HepG2 (cell line): ENCODE measurements around the gene ANKHD1. TPM values are rescaled to one million over a fixed set of nuclear protein-coding genes. Genes with fewer than 3 reads are reported as not detected.
A peak's percentile ranks its signal among the peaks of the same experiment; 100 is the strongest.

Experiments used
- ARNT2 ChIP-seq: sonication (generic); formaldehyde crosslinking; IDR thresholded peaks from 2 replicates; pipeline ENCODE4 v1.8.0; 2022; ENCODE audit warnings: mild to moderate bottlenecking, low read depth, missing genetic modification reagents, moderate library complexity
- ATM ChIP-seq: fragments of 450-650 bp; IDR thresholded peaks from 2 replicates; pipeline ENCODE4 v1.7.1; 2017; ENCODE audit warnings: mild to moderate bottlenecking, borderline replicate concordance
- FOXA3 ChIP-seq: IDR thresholded peaks from 2 replicates; pipeline ENCODE4 v1.6.1; 2016; ENCODE audit warnings: missing genetic modification reagents, missing compliant biosample characterization
- GABPB1 ChIP-seq: IDR thresholded peaks from 2 replicates; pipeline ENCODE4 v1.6.1; 2016; ENCODE audit warnings: mild to moderate bottlenecking, missing genetic modification reagents, moderate library complexity, missing compliant biosample characterization
- GTF3A ChIP-seq: sonication (generic); formaldehyde crosslinking; conservative IDR thresholded peaks from 2 replicates; pipeline ENCODE4 v1.4.0; 2020; ENCODE audit warnings: mild to moderate bottlenecking, missing genetic modification reagents
- JARID2 ChIP-seq: sonication (generic); formaldehyde crosslinking; IDR thresholded peaks from 2 replicates; pipeline ENCODE4 v1.8.1; 2023; ENCODE audit warnings: missing genetic modification reagents, inconsistent platforms; ENCODE audit not compliant: insufficient replicate concordance
- NFKBIZ ChIP-seq: IDR thresholded peaks from 2 replicates; pipeline ENCODE4 v1.6.1; 2018; ENCODE audit warnings: missing genetic modification reagents, missing compliant biosample characterization
- NONO ChIP-seq, 2 experiments: fragments of 450-650 bp in 1 of 2; sonication (generic) in 1 of 2; formaldehyde crosslinking in 1 of 2; IDR thresholded peaks in 1 of 2; conservative IDR thresholded peaks in 1 of 2; 2 replicates each; pipeline versions ENCODE4 v1.6.1 to v1.8.0; 2017 to 2022; ENCODE audit warnings: mild to moderate bottlenecking in 1 of 2, missing genetic modification reagents in 1 of 2, moderate library complexity in 1 of 2
- REPIN1 ChIP-seq: sonication (generic); formaldehyde crosslinking; IDR thresholded peaks from 2 replicates; pipeline ENCODE4 v1.8.0; 2022; ENCODE audit warnings: missing genetic modification reagents, low read depth, mild to moderate bottlenecking, borderline replicate concordance
- TBP ChIP-seq: sonication (generic); formaldehyde crosslinking; IDR thresholded peaks from 2 replicates; pipeline ENCODE4 v1.5.0; 2020; ENCODE audit warnings: missing genetic modification reagents
- ZFP36L2 ChIP-seq: sonication (generic); formaldehyde crosslinking; IDR thresholded peaks from 2 replicates; pipeline ENCODE4 v1.4.0; 2020; ENCODE audit warnings: missing genetic modification reagents
- ZFP90 ChIP-seq: sonication (generic); formaldehyde crosslinking; IDR thresholded peaks from 2 replicates; pipeline ENCODE4 v1.8.0; 2022; ENCODE audit warnings: missing genetic modification reagents, mild to moderate bottlenecking, inconsistent platforms, borderline replicate concordance
- ZNF383 ChIP-seq: sonication (generic); formaldehyde crosslinking; IDR thresholded peaks from 2 replicates; pipeline ENCODE4 v1.4.0; 2020; ENCODE audit warnings: missing genetic modification reagents, mild to moderate bottlenecking, borderline replicate concordance
- ZNF607 ChIP-seq: sonication (generic); formaldehyde crosslinking; IDR thresholded peaks from 2 replicates; pipeline ENCODE4 v1.5.1; 2020; ENCODE audit warnings: missing genetic modification reagents, mild to moderate bottlenecking, borderline replicate concordance
- polyA plus RNA-seq, 8 experiments: library from polyadenylated mRNA; depleted of rRNA in 3 of 8; stranded (reverse) in 7 of 8; unstranded in 1 of 8; fragments of >200 nt; fragmentation: Illumina TruSeq in 4 of 8; extraction: Trizol in 4 of 8; gene quantifications; 2 replicates each; pipeline versions ENCODE4 v1.2.1 to v1.2.3, GENCODE V29; 2011 to 2016; ENCODE audit warnings: low read depth in 4 of 8, missing spikeins in 1 of 8, mixed read lengths in 1 of 8; ENCODE audit not compliant: insufficient read depth in 1 of 8
- total RNA-seq, 5 experiments: library from RNA; depleted of rRNA; stranded (reverse); fragments of >200 nt; fragmentation: Illumina TruSeq; extraction: Trizol; gene quantifications; 2 replicates each; pipeline ENCODE4 v1.2.3, GENCODE V29; 2016; ENCODE audit warnings: low read depth in 1 of 5
- TF ChIP-seq, protein P1 (sequence below): sonication (generic); formaldehyde crosslinking; IDR thresholded peaks from 2 replicates; pipeline ENCODE4 v1.5.1; 2020; ENCODE audit warnings: mild to moderate bottlenecking, missing genetic modification reagents, borderline replicate concordance
- TF ChIP-seq, protein P2 (sequence below): IDR thresholded peaks from 2 replicates; pipeline ENCODE4 v1.6.1; 2016
- TF ChIP-seq, protein P3 (sequence below): sonication (generic); formaldehyde crosslinking; IDR thresholded peaks from 2 replicates; pipeline ENCODE4 v1.4.0; 2020; ENCODE audit warnings: missing genetic modification reagents

The ANKHD1 gene
- total and polyA plus RNA-seq, 2 of the 13 experiments (the other 11 are each of a cell fraction or from before 2014, with no cell fraction given): 69.9 to 82.0 TPM

DNA sequence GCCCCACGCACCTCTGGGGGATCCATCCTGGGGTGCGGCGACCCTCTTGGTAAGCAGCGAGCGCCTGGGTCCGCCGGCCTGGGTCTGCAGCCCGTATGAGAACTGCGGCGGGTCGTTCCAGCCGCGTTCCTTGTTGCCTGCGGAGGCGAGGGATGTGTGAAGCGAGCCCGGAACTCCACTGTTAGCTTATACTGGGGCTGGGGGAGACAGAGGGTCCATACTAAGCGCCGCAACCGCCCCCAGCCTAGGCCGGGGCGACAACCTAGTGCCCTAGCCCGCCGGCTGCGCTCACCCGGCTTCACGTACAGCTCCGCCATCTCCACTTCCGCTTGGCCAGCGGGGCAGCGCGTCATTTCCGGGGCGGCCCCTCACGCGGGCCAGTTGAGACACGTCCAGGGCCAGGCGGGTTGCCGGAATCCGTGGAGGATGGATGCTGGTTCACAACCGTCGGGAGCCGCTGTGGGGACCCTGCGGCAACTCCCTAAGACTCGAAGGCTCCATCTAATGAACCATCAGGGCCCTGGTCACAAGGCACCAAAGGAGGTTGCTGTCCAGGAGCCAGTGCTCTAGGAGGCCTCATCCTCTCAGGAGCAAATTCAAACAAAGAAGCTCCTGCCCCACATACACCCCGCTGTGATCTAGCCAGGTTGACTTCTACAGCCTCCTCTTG, 155.6 kb downstream of the ANKHD1 start, which contains the start of gene SRA1 (continued):
- TF ChIP-seq, protein P1, sequence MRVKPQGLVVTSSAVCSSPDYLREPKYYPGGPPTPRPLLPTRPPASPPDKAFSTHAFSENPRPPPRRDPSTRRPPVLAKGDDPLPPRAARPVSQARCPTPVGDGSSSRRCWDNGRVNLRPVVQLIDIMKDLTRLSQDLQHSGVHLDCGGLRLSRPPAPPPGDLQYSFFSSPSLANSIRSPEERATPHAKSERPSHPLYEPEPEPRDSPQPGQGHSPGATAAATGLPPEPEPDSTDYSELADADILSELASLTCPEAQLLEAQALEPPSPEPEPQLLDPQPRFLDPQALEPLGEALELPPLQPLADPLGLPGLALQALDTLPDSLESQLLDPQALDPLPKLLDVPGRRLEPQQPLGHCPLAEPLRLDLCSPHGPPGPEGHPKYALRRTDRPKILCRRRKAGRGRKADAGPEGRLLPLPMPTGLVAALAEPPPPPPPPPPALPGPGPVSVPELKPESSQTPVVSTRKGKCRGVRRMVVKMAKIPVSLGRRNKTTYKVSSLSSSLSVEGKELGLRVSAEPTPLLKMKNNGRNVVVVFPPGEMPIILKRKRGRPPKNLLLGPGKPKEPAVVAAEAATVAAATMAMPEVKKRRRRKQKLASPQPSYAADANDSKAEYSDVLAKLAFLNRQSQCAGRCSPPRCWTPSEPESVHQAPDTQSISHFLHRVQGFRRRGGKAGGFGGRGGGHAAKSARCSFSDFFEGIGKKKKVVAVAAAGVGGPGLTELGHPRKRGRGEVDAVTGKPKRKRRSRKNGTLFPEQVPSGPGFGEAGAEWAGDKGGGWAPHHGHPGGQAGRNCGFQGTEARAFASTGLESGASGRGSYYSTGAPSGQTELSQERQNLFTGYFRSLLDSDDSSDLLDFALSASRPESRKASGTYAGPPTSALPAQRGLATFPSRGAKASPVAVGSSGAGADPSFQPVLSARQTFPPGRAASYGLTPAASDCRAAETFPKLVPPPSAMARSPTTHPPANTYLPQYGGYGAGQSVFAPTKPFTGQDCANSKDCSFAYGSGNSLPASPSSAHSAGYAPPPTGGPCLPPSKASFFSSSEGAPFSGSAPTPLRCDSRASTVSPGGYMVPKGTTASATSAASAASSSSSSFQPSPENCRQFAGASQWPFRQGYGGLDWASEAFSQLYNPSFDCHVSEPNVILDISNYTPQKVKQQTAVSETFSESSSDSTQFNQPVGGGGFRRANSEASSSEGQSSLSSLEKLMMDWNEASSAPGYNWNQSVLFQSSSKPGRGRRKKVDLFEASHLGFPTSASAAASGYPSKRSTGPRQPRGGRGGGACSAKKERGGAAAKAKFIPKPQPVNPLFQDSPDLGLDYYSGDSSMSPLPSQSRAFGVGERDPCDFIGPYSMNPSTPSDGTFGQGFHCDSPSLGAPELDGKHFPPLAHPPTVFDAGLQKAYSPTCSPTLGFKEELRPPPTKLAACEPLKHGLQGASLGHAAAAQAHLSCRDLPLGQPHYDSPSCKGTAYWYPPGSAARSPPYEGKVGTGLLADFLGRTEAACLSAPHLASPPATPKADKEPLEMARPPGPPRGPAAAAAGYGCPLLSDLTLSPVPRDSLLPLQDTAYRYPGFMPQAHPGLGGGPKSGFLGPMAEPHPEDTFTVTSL: peak; percentile 17; the same call in 1 of the 2 replicates
- TF ChIP-seq NONO (IDR thresholded peaks at IDR 0.05) (no peak), NONO (CRISPR knock-in tag; conservative IDR thresholded peaks at IDR 0.05) (peak; percentile 83), GABPB1 (CRISPR knock-in tag) (peak; percentile 99), GTF3A (no peak), NFKBIZ (peak; percentile 64; the same call in 1 of the 2 replicates), JARID2 (CRISPR knock-in tag) (peak; percentile 87), ZNF607 (peak; percentile 91), ZFP36L2 (CRISPR knock-in tag) (no peak), ZNF383 (CRISPR knock-in tag) (no peak), ARNT2 (CRISPR knock-in tag) (peak; percentile 93), FOXA3 (CRISPR knock-in tag) (0 out of 2 replicates have a peak, but pooled peaks have one; percentile 33), ATM (no peak), TBP (CRISPR knock-in tag) (no peak), REPIN1 (peak; percentile 61), ZFP90 (CRISPR knock-in tag) (peak; percentile 65; the same call in 1 of the 2 replicates)
- TF ChIP-seq, protein P2, sequence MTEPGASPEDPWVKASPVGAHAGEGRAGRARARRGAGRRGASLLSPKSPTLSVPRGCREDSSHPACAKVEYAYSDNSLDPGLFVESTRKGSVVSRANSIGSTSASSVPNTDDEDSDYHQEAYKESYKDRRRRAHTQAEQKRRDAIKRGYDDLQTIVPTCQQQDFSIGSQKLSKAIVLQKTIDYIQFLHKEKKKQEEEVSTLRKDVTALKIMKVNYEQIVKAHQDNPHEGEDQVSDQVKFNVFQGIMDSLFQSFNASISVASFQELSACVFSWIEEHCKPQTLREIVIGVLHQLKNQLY (CRISPR knock-in tag): no peak; the same call in 1 of the 2 replicates
- TF ChIP-seq, protein P3, sequence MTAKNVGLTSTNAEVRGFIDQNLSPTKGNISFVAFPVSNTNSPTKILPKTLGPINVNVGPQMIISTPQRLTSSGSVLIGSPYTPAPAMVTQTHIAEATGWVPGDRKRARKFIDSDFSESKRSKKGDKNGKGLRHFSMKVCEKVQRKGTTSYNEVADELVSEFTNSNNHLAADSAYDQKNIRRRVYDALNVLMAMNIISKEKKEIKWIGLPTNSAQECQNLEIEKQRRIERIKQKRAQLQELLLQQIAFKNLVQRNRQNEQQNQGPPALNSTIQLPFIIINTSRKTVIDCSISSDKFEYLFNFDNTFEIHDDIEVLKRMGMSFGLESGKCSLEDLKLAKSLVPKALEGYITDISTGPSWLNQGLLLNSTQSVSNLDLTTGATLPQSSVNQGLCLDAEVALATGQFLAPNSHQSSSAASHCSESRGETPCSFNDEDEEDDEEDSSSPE (CRISPR knock-in tag): peak; percentile 87
